ENCODE data around the gene ANKRD11.

ANKRD11 gene

DNA sequence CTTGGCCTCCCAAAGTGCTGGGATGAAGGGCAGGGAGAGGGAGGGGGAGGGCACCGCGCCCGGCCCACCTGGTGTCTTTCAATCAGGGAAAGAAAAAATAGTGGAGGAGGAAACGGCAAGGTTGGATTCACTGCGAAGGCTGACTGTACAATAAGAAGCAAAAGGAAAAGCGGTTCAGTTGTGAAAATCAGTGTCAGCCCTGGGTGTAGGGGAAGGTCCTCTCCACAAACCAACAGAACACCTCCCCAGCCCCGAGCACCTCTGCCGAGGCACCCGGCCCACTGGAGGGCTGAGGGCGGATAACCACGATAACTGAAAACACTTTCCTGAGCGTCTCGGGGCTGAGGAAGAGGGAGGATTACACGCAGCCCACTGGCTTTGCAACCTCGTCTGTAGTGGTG lies 16.4 kb upstream of the ANKRD11 start:
- peak; percentile 35 for DNase-seq

DNA sequence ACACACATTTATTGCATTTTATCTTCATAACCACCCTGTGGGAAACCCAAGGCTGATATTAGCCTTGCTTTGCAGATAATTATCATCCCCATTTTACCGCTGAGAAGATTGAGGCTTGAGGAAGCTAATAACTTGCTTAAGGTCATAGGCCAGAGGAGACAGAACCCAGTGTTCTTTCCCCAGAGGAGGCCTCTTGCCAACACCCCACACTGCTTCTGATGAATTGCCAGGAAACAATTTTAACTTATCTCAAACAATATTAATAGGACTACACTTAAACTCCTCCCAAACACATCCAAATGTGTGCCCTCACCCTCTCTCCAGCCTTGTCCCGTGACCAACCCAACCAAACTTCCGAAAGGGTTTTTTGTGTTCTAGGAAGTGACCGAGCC lies 15.7 kb upstream of the ANKRD11 start:
- DNase-seq: no peak

DNA sequence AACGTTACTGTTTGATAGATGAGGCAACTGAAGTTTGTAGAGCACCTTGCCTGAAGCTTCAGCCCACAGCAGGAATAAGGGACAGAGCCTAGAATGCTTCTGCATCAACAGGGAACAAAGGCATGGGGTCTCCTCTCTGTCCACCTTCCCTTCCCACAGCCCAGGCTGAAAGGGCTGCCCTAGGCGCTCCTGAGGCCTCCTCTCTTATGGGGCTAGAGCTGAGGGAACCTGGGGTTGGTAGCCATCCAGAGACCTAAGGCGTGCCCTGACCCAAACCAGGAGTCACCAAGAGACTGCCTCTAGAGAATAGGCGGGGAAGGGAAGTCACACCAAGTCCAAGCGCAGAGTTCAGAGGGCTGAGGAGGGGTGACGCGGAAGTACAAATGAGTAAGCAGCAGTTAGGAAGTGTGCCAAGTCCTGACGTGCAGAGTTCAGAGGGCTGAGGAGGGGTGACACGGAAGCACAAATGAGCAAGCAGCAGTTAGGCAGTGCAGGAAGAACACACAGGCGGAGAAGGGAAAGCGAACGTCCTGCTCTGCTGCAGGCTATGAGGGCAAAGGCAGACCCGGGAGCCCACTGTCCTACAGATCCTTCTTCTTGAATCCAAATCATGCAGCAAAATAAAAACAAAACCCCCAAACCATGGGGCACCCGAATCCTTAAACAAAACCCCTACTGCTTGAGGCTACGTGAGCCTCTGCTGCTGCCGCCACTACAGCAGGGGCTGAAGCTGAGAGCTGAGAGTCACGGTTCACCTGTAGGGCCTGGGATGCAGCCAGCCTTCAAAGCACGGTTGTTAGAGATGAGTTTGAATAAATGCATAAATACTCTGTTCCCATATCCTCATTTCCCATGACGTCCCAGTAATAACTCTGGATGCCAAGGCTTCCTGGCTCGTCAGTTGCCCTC lies 15.1 kb upstream of the ANKRD11 start:
- peak; percentile 94 for DNase-seq

DNA sequence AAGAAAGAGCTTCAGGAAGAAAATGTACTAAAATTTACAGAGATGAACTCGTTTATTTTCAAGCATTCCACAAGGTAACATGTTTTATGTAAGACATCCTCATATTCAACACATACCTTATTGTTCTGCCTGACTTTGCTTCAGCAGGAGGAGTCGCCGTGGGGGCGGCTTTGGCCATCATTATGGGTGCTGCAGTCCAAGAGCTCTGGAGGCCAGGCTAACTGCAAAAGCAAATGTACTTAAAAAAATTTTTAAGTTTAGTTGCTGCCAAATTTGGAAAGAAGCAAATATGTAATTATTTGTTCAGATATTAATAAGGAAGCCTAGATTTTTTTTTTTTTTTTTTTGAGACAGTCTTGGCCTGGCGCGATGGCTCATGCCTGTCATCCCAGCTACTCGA lies 13.7 kb upstream of the ANKRD11 start:
- no peak for DNase-seq

DNA sequence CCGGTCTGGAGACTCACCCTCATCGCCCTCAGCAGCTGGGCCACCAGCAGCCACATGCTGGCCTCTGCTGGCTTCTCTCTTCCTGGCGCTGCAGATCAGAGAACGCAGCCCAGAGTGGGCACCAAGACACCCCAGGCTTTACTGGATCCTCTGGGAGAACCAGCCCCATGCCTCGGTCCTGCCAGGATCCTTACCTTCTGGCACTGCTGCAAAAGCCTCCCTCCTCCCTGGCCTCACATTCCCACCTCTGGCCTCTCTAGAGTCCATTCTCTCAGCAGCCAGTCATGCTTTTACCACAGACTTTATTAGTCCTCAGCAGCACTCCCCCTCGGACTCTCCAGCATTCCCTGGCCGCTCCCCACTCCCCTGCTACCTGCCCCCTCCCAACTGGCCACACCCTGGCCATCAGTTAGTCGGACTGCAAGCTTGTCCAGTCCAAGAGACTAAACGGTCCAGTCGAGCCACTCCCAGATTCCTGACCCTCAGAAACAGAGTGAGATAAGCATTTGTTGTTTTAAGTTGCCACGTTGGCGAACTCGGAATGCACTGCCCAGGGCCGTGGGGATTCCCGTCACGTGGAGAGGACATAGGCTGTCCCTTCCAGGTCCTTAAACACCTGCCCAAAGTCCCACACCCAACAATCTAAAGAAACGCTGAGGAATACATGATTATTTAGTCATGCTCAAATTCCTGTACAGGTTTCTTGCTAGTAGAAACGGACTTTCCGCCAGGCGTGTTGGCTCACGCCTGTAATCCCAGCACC lies 11.9 kb upstream of the ANKRD11 start:
- DNase-seq: no peak

DNA sequence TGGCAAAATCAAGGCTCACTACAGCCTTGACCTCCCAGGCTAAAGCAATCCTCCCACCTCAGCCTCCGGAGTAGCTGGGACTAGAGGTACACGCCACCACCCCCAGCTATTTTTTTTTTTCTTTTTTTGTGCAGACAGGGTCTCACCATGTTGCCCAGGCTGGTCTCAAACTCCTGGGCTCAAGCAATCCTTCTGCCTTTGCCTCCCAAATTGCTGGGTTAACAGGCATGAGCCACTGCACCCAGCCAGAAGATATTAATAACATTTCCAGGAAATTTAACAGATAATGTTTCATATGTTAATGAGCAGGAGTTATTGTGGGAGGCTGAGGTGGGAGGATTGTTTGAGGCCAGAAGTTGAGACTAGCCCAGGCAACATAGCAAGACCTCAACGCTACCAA lies 9.4 kb upstream of the ANKRD11 start:
- DNase-seq: no peak

DNA sequence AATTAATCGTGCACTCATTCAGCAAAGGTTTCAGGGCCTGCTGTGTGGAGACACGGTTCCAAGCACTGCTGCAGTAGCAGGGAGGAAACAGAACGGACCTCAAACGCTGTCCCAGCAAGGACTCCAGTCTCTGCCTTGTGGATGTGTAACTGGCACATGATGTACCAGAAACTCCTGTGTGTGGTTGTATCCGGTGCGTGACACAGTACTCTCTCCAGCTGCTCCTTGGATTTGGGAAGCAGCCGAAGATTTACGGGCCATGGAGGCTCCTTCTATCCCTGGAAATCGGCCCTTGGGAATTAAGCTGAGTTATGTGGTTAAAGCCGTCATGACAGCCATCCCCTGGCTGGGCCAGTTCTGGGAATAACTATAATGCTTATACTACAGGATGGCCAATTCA lies 8.5 kb upstream of the ANKRD11 start:
- no peak for DNase-seq

DNA sequence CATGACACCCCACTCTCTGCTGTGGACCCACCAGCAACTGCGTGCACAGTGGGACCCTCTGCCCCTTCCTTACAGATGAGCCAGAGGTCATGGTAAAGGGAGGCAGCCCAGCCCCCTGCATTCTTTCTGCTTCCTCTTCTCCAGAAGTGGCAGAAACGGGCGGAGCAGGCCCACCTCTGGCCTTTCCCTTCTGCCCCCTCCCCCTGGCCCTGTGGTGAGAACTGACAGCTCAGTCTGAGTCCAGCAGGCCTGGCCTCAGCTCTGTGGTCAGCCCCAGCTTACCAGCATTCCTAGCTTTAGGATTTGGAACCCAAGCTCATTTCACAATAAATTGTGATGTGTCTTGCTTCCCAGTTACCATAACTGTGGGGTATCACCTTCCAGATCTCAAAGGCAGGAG lies 4.8 kb upstream of the ANKRD11 start:
- DNase-seq: no peak

DNA sequence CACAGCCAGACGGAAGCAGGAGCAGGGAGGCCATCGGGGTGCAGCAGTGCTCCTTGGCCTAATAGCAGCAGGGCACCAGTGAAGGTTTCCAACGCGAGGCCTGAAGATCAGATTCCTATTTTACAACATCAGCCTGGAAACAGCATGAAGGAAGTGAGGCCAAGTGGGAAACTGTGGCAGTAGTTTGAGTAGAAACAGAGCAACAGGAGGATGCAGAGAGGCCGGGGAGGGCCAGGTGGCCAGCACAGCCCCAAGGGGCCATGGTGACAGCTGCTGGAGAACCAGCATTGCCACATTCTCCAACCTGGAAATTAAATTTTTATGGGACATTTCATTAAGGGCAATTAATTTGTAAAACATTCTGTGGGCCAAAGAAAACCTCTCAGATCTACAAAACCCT lies 3.4 kb upstream of the ANKRD11 start:
- DNase-seq: no peak

DNA sequence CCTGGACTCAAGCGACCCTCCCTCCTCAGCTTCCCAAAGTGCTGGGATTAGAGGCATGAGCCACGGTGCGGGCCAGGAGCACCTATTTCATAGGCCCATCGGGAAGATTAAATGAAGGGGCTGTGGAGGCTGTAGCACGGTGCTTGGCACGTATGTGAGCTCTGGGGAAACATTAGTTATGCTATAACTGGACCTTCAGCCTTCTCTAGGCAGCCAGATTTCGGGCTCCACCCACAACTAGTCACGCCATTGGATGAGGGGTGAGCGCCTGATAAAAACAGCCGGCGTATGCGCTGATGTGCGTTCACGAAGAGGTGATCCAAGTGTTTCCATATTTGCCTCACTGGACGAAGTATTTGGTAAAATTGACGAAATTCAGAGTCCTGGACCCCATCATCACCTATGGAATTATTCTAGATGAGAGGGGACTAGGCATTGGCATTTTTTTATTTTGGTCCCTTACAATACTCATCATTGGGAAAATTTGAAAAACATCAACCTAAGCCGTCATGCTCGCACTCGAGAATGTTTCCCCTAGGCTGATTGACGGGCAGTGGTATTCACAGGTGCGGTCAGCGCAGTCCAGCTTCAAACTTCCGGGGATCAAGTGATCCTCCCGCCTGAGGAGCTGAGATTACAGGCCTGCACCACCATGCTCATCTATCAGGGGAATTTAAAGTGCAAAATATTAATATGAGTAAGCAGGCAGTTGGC lies 1.8 kb upstream of the ANKRD11 start:
- no peak for DNase-seq

DNA sequence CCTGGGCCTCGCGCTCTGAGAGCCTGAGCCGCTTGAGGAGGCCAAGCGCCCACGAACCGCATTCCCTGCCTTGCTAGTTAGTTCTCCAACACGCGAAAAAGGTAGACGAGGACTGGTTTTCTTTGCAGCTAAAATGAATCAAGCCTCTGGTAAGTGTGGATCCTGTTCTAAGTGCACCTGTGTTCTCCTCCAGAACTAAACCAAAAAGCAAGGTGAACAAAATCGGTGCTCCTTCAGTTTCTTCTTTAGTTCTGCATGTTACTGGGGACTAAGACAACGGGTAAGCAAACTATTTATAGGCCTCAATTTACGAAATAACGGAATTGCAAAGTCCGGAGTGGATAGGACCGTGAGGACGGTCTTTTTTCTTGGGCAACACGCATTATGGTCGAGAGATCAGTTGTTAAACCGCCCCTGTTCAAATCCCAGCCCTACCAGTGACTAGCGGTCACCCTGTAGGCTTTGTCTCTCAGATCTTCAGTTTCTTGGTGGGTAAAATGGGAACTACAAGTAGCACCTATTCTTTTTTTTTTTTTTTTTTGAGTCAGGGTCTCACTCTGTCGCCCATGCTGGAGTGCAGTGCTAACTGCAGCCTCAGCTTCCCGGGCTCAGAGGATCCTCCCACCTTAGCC lies 993 bp upstream of the ANKRD11 start:
- no peak for DNase-seq

DNA sequence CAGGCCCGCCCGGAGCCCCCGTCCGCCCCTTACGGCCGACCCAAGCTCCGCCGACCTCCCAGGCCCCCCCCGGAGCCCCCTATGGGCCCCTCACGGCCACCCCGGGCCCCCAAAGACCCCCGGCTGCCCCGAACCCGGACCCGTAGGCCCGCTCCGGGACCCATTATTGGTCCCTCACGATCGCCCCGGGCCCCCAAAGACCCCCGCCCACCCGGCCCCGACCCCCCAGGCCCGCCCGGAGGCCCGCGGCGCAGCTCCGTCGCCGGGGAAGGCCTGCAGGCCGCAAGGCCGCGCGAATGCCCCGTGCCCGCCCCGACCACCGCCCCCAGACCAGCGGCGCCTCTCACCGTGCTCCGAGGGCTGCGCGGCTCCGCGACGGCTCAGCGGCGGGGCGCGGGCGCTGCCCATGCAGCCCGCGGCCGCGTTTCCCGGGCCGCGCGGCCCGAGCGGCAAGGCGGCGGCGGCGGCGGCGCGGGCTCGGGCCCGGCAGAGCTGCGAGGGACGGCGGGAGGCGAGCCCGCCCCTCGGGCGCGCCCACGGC lies 393 bp downstream of the ANKRD11 start:
- peak; percentile 27 for DNase-seq

DNA sequence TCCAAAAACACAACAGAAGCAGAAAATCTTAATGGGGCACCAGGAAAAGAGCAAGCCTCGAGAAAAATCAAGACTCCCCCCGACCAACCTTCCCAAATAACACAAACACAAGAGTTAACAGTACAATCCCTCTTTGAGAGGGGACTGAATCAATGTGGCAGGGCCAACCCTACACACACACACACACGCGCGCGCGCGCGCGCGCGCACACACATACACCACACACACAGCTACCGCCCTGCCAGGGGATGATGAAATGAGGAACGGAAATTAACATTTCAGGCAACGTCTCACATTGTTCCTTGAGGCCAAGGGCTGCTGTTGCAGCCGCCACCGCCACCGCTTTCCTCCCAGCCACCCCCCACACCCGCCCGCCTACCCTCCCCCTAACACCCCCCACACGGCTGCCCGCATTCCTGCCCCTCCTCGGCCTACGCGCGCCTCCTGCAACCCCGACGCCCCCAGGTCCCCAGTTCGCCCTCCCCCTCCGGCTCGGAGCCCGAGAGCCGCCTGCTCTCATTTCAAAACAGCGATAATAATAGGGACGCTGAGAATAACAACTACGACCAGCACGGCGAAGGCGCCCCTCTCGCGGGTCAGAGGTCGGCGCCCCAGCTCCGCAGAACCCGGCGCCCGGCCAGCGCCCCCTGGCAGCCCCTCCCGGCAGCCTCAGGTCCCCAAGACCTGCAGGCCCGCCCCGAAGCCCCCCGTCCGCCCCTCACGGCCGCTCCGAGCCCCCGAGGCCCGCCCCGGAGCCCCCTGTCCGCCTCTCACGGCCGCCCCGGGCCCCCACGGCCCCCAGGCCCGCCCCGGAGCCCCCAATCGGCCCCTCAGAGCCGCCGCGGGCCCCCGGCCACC lies 1.1 kb downstream of the ANKRD11 start:
- peak; percentile 90 for DNase-seq

DNA sequence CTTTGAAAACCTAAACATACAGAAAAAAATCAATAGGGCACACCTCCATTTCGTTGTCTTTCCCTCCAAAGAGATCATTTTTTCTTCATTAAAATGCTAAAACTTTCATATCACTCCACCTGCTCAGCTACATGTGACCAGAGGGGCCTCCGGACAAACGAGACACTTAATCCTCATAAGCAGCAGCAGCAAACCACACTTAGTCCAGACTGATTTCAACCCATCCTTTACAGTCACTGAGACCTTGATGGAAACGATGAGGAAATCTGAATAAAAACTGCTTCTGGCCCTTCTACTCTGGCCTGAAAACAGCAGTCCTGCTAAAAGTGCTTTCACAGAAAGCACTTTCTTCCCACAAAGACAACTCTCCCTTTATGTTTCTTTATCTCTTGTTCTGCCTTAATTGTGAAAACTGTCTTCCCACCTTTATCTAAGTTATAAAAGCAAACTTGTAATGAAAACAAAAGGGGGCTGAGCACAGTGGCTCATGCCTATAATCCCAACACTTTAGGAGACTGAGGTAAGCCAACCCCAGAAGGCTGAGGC lies 4.6 kb downstream of the ANKRD11 start:
- DNase-seq: no peak

DNA sequence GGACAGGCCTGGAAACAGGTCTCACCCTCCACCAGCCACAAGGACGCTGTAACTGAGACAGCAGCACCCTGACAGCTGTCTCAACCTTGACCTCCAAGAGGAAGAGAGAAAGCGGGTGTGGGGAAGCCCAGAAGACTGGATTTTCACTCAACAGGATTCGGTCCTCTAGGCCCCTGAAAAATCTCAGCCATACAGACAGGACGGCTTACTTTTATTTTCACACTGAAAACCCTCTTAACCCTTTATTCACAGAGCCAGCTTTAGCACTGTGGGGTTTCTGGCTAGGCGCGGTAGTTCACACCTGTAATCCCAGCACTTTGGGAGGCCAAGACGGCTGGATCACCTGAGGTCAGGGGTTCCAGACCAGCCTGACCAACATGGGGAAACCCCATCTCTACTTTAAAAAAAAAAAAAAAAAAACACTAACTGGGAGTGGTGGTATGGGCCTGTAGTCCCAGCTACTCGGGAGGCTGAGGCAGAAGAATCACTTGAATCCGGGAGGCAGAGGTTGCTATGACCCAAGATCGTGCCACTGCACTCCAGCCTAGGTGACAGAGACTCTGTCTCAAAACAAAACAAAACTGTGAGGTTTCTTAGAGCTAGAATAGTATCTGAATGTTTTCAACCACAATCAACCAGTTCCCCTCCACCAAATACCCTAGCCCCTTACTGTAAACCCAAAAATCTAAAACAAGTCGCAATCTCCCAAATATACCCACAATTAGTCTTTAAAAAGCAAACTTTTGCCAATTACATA lies 5.3 kb downstream of the ANKRD11 start:
- peak; percentile 39 for DNase-seq

DNA sequence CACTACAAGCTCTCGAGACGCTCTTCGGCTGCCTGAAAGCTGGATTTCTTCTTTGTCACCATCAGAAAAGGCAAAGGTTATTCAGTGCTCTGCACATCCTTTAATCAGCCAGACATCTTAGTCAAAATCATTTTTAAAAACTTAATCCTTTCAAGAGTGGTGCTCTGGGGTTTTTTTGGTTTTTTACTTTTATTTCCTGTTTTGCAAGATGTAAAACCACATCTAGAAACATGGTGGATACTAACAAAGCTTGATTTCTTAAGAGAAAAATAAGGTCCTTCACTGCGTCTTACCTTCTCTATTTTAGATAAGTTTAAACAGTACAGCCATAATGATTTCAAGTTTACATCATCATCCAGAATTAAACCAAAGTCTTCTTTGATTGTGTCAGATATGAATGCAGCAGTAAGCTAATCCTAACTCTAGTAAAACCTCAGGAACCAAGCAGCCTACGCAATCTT lies 6.3 kb downstream of the ANKRD11 start:
- peak; percentile 45 for DNase-seq

DNA sequence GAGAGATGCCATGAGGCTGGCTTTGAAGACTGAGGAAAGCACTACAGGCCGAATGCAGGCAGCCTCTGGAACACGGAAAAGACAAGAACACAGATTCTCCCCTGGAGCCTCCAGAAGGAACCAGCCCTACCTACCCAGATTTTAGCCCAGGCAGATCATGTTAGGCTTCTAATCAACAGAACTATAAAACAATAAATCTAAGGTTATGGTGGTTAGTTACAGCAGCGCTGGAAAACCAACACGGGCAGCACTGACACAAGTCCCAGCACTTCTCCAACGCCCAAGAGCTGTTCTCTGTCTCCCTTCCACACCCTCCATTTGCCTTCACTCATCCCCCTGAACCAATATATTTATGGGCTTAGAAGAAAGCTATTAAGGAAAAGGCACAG lies 7.5 kb downstream of the ANKRD11 start:
- no peak for DNase-seq

DNA sequence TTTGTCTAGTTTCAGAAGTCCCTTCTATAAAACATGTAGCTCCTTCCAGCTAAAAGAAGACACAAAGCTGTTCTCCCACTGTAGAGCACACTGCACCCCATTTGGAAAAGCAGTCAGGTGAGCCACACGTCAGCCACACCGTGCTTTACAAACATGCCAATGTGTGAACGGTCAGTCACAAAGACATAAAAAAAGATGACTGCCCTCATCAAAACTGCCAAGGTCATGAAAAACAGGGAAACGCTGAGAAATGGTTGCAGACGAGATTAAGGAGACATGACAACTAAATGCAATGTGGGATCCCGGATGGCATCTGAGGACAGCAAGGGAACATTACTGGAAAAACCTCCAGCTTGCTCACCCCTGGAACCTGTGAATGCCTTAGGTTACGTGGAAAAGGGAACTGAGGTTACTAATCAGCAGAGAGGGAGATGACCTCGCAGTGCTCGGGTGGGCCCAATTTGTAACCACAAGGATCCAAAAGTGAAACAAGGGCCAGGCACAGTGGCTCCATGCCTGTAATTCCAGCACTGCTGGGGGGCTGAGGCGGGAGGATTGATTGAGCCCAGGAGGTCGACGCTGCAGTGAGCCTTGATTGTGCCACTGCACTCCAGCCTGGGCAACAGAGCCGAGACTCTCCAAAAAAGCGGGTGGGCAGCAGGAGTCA lies 8.1 kb downstream of the ANKRD11 start:
- DNase-seq: no peak

DNA sequence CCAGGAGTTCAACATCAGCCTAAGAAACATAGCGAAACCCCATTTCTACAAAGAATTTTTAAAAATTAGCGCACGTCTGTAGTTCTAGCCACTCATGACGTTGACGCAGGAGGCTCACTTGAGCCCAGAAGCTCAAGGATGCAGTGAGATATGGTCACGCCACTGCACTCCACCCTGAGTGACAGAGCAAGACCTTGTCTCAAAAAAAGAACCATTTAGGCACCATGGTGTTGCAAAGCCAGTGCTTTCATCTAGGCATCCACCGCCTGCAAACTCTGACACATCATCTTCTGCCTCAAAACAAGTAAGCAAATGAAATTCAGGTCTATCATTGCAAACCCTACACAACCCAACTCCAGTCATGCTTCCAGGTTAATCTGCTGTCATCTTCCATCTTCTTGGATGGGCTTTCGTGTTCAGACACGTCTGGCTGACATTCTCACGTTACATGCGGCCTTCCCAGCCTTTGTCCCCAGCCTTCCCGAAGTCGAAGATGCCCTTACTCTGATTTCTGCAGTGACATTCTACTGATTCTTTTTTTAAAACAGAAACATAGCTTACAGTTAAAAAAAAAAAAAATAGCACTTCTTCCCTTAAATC lies 8.9 kb downstream of the ANKRD11 start:
- peak; percentile 33 for DNase-seq

Data from CD4-positive, alpha-beta T cell treated with Interleukin-17A for 4 hours (primary cell).